DND-41 (cell line): ENCODE data around the gene GIGYF1.

Experiments used
- ATAC-seq: fragments of 200-7000 bp; cut with Tn5 transposase; 3 replicates; pipeline ENCODE4 v1.9.1; 2021; ENCODE audit warnings: low read depth; ENCODE audit not compliant: insufficient read depth
- DNase-seq: peaks from one replicate; pipeline ENCODE4 v3.0.0-alpha.2; 2020
- H2AFZ ChIP-seq: 2 replicates; pipeline ENCODE4 v1.6.0; 2012; ENCODE audit warnings: low read depth, low read length
- H3K27ac ChIP-seq: 2 replicates; pipeline ENCODE4 v1.5.1; 2012; ENCODE audit warnings: low read length, inconsistent platforms
- H3K27me3 ChIP-seq: fragments of 200-600 bp; sonication (generic); 2 replicates; pipeline ENCODE4 v1.6.0; 2012; ENCODE audit warnings: low read length, mild to moderate bottlenecking, inconsistent platforms; ENCODE audit not compliant: insufficient read depth, poor library complexity
- H3K36me3 ChIP-seq: 2 replicates; pipeline ENCODE4 v1.5.1; 2012; ENCODE audit warnings: low read length, inconsistent platforms; ENCODE audit not compliant: insufficient read depth
- H3K4me1 ChIP-seq: 2 replicates; pipeline ENCODE4 v1.5.1; 2012; ENCODE audit warnings: mild to moderate bottlenecking, low read length; ENCODE audit not compliant: insufficient read depth
- H3K4me2 ChIP-seq: 2 replicates; pipeline ENCODE4 v1.6.0; 2012; ENCODE audit warnings: mild to moderate bottlenecking, moderate library complexity, low read length, inconsistent platforms; ENCODE audit not compliant: insufficient read depth
- H3K4me3 ChIP-seq, 2 experiments: fragments of 200-600 bp in 1 of 2; shearing (Covaris generic) in 1 of 2; 2 replicates each; pipeline ENCODE4 v1.5.1; 2012 to 2016; ENCODE audit warnings: inconsistent platforms in 2 of 2, low read length in 2 of 2, mild to moderate bottlenecking in 2 of 2, low read depth in 1 of 2, moderate library complexity in 1 of 2
- H3K79me2 ChIP-seq: 2 replicates; pipeline ENCODE4 v1.6.0; 2012; ENCODE audit warnings: low read length, inconsistent platforms; ENCODE audit not compliant: insufficient read depth
- H3K9ac ChIP-seq: 2 replicates; pipeline ENCODE4 v1.6.0; 2012; ENCODE audit warnings: low read depth, mild to moderate bottlenecking, inconsistent platforms, low read length, moderate library complexity
- H3K9me3 ChIP-seq: 2 replicates; pipeline ENCODE4 v1.5.1; 2012; ENCODE audit warnings: low read length, moderate library complexity, mild to moderate bottlenecking, inconsistent platforms; ENCODE audit not compliant: insufficient read depth, severe bottlenecking
- H4K20me1 ChIP-seq: 2 replicates; pipeline ENCODE4 v1.6.0; 2012; ENCODE audit warnings: low read length; ENCODE audit not compliant: insufficient read depth
- EZH2 ChIP-seq: IDR thresholded peaks from 3 replicates; pipeline ENCODE4 v1.6.1; 2012; ENCODE audit warnings: borderline replicate concordance, low read depth, mild to moderate bottlenecking, moderate library complexity, low read length, inconsistent platforms; ENCODE audit not compliant: severe bottlenecking
- TF ChIP-seq, protein P1 (sequence below): IDR thresholded peaks from 2 replicates; pipeline ENCODE4 v1.5.1; 2012; ENCODE audit warnings: borderline replicate concordance, low read length, moderate library complexity, mild to moderate bottlenecking; ENCODE audit not compliant: poor library complexity, severe bottlenecking; ENCODE audit errors: extremely low read depth

GIGYF1 gene

DNA sequence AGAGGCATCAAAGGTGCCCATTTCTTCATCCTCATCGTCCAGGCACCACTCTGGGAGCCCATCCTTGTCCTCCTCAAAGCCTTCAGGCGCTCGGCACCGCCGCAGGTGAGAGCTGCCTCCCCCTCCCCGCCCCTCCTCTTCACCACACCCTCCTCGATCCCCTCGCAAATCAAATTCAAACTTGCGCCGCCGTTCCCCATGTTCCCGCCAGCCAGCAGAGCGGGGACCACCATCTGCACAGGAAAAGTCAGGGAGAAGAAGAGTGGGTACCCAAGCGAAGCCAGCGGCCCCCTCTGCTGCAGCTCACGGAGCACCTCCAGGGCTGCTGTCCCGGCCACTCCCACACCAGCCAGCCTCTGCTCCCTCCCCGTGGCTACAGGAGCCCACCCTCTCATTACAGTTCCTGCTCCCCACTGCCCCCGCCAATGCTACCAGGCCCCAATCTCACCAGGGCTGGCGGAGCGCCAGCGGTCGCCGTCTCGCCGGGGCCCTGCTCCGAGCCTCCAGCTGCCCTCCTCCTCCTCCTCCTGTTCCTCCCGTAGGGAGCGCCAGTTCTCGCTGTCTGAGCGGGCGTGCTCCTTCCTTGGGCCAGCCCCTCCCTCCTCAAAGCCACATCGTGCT, 7.7 kb downstream of the GIGYF1 start:
- Histone ChIP-seq H3K9ac (no peak overlapping the region), H3K4me1 (peaks cover 15% of the 10 kb centered on the region), H2AFZ (no peak overlapping the region), H3K9me3 (no peaks in the 10 kb centered on the region), H3K79me2 (peaks cover 37% of the 10 kb centered on the region), H4K20me1 (peaks cover 82% of the 10 kb centered on the region), H3K27me3 (no peaks in the 10 kb centered on the region), H3K27ac (no peak overlapping the region), H3K4me3 (no peak overlapping the region), H3K36me3 (peaks cover 97% of the 10 kb centered on the region), H3K4me2 (no peak overlapping the region)
- no peak for ATAC-seq
- no peak for DNase-seq
- TF ChIP-seq, protein P1, sequence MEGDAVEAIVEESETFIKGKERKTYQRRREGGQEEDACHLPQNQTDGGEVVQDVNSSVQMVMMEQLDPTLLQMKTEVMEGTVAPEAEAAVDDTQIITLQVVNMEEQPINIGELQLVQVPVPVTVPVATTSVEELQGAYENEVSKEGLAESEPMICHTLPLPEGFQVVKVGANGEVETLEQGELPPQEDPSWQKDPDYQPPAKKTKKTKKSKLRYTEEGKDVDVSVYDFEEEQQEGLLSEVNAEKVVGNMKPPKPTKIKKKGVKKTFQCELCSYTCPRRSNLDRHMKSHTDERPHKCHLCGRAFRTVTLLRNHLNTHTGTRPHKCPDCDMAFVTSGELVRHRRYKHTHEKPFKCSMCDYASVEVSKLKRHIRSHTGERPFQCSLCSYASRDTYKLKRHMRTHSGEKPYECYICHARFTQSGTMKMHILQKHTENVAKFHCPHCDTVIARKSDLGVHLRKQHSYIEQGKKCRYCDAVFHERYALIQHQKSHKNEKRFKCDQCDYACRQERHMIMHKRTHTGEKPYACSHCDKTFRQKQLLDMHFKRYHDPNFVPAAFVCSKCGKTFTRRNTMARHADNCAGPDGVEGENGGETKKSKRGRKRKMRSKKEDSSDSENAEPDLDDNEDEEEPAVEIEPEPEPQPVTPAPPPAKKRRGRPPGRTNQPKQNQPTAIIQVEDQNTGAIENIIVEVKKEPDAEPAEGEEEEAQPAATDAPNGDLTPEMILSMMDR: no peak
- no peak for TF ChIP-seq EZH2

DNA sequence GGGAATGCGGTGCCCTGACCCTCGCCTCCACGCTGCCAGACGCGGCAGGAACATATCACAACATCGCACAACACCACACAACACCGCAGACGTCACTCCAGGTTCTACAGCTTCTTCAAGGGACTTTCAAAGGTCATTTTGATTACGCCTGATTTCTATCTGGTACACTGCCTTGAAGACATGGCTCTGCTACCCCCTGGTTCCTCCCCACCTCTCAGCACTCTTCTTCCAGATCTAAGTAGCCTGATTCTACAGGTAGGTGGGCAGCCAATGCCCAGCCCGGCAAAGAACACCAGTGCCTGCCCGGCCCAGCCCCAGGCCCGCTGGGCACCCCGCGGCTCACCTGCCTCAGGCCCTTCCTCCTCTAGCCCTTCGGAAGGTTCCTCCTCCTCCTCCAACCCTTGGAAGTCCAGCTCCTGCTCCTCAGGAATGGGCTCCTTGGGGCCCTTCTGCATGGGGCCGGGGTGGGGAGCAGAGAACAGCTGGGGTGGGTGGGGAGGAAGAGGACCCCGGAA, 8.4 kb downstream of the GIGYF1 start:
- Histone ChIP-seq H3K36me3 (peaks cover 95% of the 10 kb centered on the region), H3K4me1 (peaks cover 9% of the 10 kb centered on the region), H2AFZ (no peak overlapping the region), H3K4me2 (no peak overlapping the region), H3K27me3 (no peaks in the 10 kb centered on the region), H4K20me1 (peaks cover 80% of the 10 kb centered on the region), H3K79me2 (peaks cover 31% of the 10 kb centered on the region), H3K9me3 (no peaks in the 10 kb centered on the region), H3K9ac (no peak overlapping the region), H3K27ac (no peak overlapping the region), H3K4me3 (no peak overlapping the region)
- ATAC-seq (no peak), DNase-seq (no peak)
- TF ChIP-seq, protein P1: no peak
- no peak for TF ChIP-seq EZH2

DNA sequence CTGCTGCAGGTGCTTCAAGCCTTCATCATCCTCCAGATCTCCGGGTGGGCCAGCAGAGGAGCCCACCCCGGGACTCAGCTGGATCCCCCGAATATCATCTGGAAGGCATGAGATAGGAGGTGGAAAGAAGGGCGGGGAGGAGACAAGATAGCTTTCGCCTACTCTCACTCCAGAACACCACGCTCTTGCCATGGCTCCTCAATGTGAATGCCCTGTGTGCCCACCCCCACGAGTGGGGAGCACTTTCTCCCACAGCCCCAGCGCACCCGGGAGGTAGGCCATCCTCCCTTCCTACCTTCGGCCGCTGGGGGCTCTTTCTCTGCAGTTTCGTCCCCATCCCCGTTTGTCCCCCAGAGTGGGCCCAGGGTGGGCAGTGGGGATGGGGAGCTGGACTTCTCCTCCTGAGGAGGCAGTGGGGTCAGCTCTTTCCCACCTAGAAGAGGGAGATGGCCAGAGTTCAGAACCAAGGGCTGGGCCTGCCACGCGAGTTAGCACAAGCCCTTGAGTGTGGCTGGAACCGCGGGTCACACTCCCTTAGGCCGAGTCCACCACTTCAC, 8.9 kb downstream of the GIGYF1 start:
- no peak overlapping the region for H2AFZ ChIP-seq
- no peak overlapping the region for H3K9ac ChIP-seq
- TF ChIP-seq EZH2: no peak
- TF ChIP-seq, protein P1: no peak
- no peak overlapping the region for H3K4me2 ChIP-seq
- no peak for ATAC-seq
- H3K4me1 ChIP-seq: peaks cover 7% of the 10 kb centered on the region; the same call in 1 of the 2 replicates
- H4K20me1 ChIP-seq: peaks cover 77% of the 10 kb centered on the region
- no peak for DNase-seq
- peaks cover 26% of the 10 kb centered on the region for H3K79me2 ChIP-seq
- no peak overlapping the region for H3K27ac ChIP-seq
- peaks cover 97% of the 10 kb centered on the region for H3K36me3 ChIP-seq
- H3K4me3 ChIP-seq: no peak overlapping the region
- no peaks in the 10 kb centered on the region for H3K27me3 ChIP-seq
- no peaks in the 10 kb centered on the region for H3K9me3 ChIP-seq
